Endometrial microvascular endothelial cells (primary cell): ENCODE measurements around the gene RPS19. TPM values are rescaled to one million over a fixed set of nuclear protein-coding genes. Genes with fewer than 3 reads are reported as not detected.
"Not testable (repeated sequence)": the region's sequence is repeated elsewhere in the genome, so short reads cannot be mapped to it uniquely, and the experiment has no call there.

ENCODE experiments used
- in situ Hi-C: cut with HindIII; loops from 2 replicates; pipeline ENCODE4 v1.10.0; 2017; ENCODE audit warnings: low sequenced_read_pairs, low pct_unique_long_range_greater_than_20kb; ENCODE audit errors: inconsistent ontology term
- total RNA-seq: library from RNA; depleted of rRNA; stranded (reverse); fragments of >200 nt; gene quantifications from one replicate; pipeline ENCODE4 v1.2.3, GENCODE V29; 2015; ENCODE audit errors: inconsistent ontology term

The RPS19 gene
- total RNA-seq, 1 donor from 2014 or later: 1,714 TPM

DNA sequence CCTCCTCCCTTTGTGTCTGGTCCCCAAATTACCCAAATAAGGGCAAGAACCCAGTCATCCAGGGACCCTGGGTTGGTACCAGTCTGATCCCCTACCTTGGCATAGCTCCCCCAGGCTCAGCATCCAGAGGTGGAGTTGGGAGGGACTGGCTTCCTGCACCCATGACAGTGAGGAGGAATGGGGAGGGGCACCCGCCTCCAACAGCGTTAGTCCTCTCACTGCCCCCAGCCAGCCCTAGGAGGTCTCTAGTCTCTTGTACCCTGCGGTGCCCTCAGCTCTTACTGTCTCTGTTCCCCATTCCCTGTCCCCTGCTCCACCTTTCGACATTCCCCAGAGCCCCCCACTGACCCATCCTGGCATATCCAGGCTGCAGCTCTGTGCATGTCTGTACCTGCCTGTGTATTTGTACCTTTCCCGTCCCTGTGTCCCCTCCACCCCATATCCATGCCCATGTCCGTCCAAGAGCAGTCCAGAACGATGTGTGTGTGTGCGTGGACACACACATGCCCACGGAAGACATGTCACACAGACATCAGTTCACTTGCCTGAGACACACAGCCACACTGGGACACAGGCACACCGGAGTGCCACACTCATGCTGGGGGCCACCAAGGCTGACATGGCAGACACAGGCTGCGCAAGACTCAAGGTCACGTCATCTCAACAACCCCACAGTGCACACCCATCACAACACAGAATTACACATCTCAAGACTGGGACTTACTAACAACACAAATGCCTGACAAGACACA is 50.4 kb downstream of the RPS19 start:
- in situ Hi-C loops: no loop called here

DNA sequence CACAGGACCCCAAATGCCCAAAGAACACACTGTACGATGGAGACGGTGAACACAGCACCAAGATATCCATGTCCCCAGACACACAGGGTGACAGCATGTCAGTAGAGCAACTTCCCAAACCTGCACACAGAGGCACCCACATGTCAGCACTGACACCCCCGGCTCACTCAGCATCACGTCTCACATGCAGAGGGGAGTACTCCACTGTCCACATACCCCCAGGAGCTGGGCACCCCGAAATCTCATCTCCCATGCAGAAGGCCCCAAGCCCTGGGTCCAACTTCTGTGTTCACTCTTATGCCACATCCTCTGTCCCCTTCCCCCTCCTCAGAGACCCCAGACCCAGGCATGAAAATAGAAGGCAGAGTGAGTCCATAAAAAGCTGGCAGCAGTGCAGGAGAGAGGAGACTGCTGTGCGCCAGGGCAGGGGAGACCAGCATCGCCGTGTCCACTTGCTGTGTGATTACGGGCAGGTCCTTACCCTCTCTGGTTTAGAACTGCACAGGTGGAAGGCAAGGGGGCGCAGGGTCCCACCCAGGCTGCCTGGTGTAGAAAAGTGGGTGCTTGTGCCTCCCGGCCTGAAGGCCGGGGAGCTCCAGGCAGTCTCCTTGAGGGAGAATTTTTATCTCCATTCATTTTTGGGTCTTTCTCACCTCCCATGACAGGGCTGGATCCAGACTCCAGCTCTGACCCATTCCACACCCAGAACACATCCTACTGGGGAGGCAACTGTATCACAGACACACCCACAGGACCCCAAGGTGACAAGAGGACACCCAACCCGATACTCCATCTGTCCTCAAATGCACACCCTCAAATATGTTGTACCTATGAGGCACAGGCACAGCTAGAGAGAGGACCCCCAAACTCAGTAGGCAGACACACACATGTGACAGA is 51.2 kb downstream of the RPS19 start:
- in situ Hi-C loops: no loop called here

GRCh38 chr19:41911889-41912731 is 52.1 kb downstream of the RPS19 start:
- in situ Hi-C loops: no loop called here

GRCh38 chr19:41912899-41913537 is 53.0 kb downstream of the RPS19 start:
- in situ Hi-C loops: no loop called here

DNA sequence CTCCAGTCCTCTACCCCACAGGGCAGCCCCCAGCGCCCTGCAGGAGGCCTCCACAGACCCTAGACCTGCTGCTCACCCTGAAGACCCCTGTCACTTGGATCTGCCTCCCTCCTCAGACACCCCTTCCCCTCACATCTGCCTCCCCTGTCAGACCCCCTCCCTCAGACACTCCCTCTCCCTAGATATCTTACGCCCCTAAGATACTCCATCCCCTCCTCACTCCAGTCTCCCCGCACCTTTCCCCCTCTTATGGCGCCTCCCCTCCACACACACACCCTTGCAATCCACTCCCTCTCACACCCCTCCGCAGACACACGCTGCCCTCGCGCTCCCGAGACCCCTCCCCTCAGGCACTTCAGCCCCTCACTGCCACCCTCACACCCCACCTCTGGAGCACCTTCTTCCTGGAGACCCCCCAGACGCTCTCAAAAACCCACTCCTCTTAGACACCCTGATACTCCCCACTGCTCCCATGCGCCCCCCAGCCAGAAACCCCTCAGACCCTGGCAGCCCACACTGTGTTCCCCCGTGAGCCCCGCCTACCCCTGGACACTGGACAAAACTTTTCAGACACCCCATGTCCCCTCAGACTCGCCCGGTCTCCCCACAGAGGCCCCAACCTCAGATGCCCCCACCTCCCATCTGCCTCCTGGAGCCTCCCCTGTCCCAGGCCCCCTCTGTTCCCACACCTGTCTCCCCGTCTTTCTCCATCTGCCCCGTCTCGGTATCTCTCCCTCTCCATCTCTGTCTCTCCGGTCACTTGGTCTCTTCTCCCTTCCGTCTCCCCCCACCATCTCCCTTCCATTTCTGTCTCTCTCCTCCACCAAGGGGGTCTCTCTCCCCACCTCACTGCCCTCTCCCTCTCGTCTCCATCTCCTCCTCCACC is 53.7 kb downstream of the RPS19 start:
- in situ Hi-C loops: no loop called here

DNA sequence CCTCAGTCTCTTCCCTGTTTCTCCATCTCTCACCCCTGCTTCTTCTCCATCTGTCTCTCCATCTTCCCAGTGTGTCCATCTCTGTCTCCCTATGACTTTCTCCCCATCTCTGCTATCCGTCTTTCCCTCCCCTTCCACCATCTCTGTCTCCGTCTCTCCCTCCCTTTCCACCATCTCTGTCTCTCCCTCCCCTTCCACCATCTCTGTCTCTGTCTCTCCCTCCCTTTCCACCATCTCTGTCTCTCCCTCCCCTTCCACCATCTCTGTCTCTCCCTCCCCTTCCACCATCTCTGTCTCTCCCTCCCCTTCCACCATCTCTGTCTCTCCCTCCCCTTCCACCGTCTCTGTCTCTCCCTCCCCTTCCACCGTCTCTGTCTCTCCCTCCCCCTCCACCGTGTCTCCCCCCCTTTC is 54.4 kb downstream of the RPS19 start:
- in situ Hi-C loops: not testable (repeated sequence)

DNA sequence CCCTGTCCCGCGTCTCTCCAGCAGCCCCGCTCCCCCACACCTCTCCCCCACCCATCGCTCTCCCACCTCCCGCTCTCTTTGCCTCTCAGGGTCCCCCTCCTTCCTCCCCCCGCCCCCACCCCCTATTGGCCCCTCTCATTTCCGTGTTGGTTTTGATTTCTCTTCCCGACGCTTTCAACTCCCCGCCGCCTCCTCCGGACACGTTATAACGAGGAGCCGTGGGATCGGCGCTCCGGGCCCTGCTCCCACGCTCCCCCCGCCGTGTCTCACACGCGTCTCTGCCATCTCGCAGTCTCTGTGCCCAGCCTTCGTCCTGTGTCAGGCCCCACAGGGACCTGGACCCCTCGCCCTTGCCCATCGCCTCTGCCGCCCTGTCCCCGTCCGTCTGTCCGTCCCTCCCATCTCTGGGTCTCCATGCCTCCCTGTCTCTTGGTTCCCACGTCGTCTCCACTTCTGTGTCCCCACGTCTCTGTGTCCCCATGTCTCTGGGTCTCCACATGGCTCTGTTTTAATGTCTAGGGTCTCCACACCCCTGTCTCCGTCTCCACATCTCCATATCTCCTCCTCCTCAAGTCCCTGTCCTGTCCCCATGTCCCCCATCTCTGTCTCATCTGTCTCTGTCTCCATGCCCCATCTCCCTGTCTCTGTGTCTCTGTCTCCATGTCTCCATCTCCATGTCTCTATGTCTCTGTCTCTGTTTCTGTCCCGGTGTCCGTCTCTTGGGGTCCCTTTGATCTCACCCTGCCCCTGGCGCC is 55.1 kb downstream of the RPS19 start:
- in situ Hi-C loops: no loop called here

DNA sequence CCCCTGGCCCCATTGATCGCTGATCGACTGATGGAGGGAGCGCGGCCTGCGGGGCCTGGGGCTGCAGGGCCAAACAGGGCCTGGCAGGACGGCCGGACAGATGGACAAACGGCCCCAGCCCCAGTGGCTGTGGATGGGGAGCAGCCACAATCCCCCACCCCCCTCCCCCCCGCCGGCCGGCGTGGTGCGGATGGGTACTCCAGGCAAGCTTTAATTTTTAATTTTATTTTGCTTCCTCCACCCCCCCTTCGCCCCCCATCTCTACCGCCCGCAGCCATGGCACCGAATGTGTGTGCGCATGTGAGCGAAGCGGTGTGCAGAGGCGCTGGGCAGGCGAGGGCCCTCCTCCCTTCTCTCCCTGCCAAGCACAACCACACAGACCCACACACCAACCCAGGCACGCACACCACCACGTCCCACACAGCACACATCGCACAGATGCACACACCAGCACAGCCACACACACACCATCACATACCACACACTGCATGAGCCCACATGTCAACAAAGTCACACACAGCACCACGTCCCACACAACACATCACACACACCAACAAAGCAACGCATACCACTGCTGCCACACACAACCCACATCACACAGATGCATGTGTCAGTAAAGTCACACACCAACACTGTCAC is 55.8 kb downstream of the RPS19 start:
- in situ Hi-C loops: no loop called here

DNA sequence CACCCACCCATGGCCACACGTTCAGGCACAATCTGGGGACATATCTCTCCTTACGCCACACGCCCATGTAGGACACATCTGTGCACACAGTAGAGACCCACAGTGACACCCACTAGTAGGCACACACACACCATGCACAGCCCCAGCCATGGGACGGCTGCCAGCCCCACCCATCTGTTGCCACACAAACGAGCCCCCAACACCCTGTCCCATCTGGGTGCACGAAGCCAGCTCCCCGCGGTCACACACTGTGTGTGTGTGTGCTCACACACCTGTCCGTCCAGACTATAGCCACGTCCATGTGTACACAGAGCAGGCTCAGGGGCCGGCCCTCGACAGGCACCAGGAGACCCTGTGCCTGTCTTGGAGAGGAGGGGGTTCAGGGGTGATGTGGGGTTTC is 57.6 kb downstream of the RPS19 start:
- in situ Hi-C loops: no loop called here

GRCh38 chr19:41918095-41918494 is 58.0 kb downstream of the RPS19 start:
- in situ Hi-C loops: no loop called here

DNA sequence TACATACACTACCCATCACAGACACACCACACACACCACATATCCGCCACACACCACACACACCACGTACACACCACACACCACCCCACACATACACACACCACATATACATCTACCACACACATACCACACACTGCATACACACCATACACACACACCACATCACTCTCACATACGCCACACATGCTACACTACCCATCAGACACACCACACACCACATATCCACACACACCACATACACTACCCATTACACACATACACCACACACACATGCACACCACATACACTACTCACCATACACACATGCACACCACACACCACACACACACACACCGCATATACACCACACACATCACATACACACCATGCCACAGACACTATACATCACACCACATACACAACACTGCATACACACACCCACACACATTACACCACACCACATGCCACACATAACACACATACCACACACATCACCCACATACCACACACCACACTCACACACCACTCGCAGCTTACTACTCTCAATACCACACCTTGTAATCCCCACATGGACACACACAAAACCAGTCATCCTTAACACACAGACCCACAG is 58.7 kb downstream of the RPS19 start:
- in situ Hi-C loops: no loop called here

GRCh38 chr19:41919948-41920712 is 60.1 kb downstream of the RPS19 start:
- in situ Hi-C loops: no loop called here

DNA sequence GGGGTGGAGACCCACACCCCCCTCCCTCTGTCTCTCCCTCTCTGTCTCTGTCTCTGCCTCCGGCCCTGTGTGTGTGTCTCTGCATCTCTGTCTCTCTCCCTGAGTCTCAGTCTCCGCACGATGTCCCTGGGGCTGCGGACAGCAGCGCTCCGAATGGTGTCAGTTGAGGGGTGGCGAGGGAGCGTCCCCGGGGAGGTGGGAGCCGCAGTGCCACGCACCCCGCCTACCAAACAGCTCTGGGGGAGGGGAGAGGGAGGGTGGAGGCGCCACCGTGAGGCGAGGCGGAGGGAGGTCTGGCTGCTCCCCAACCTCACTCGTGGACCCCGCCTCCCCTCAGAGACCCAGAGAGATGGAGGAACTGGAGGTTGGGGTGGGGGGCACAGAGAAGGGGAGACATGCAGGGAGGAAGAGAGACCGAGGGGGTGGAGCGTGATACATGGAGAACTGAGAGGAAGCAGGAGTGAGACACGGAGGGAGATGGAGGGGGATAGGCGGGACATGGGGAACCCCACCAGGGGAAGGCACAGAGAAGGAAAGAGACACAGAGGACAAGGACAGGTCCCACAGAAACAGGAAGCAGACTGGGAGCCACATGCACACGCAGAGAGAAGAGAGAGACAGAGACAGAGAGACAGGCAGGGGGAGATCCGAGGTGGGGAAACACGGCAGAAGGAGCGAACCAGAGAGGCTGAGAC is 61.0 kb downstream of the RPS19 start:
- in situ Hi-C loops: no loop called here

DNA sequence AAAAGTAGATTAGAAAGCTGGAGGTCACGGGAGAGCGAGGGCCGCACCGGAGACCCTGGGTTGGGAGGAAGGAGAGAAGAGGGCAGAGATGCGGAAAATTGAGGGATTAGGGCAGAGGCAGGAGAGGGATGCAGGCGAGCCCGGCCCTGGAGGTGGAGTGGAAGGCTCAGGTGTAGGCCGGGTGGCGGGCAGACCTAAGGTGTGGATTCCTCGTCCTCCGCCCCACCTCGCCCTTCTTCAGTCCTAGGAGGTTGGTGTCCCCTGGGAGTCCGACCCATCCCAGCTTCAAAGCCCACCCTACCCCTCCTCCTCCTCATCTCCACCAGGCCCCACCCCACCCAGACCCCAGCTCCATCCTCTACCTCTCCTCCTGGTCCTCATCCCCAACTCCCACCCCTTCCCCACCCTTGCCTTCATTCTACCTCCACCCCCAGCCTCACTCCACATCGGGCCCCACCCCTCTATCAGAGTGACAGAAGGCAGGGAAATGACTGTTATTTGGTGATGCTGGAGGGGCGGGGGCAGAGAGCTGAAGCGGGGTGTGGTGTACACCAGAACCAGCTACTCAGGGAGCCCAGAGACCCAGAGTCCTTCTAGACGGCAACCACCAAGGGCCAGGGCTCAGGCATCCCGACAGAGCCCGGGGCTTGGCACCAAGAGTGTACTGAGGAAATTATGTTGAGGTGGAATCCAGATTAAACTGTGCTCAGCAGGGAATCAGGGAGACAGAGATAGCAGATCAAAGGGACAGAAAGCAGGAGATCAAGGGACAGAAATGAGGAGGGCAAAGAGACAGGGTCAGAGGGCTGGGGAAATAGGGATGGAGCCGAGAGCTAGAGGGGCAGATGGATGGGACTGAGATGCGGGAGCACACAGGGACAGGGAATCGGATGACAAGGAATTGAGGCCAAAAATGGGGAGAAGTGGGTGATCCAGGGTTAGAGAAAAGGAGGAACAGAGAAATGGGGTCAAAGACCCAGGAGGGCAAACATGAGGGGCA is 61.8 kb downstream of the RPS19 start:
- in situ Hi-C loops: no loop called here
